ENCODE measurements around the gene LRRC4C.

GRCh38 chr11:41206388-41206787 lies 253.1 kb downstream of the LRRC4C start:
- TF ChIP-seq CTCF (IDR thresholded peaks at IDR 0.05; ENCODE audit: low read depth, low read length, missing input control) (no peak), RXRA (IDR thresholded peaks at IDR 0.05) (no peak), MAX (IDR thresholded peaks at IDR 0.05) (no peak), RAD21 (IDR thresholded peaks at IDR 0.05) (no peak), ZBTB33 (IDR thresholded peaks at IDR 0.05) (no peak)

All from liver (tissue), 3 donors.